ENCODE measurements around the gene FBXO4. TPM values are rescaled to one million over a fixed set of nuclear protein-coding genes. Genes with fewer than 3 reads are reported as not detected.
"Not testable (repeated sequence)": the region's sequence is repeated elsewhere in the genome, so short reads cannot be mapped to it uniquely, and the experiment has no call there.

Gene FBXO4
- total RNA-seq, 1 experiment from 2014 or later = 12.5 TPM

DNA sequence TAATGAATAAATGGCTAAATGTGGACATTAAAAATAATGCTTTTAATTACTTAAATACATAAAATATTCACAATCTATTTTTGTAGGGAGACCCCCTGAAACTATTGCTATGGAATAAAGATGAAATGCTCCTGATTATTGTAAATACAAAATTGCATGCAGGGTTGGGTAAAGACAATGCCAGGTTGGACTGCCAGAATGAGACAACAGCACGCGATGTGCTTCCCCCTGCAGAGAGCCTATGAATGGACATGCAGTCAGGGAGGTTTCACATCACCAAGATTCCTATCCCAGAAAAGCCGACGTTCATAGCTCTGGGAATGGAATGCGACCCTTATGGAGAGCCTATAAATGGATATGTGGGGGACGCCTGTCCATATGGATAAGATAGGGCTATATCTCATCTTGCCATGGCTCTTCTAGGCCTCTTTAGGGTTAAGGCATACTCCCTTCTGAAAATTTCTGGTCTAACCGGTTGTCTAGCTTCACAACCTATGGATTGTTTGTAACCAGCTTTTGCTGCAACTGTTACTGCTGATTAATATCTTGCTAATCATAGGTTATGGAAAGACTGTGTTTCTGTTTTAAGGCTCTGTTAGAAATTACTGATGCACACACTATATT lies 20.4 kb downstream of the FBXO4 start:
- DNase-seq (ENCODE audit: low read depth in 1 of 2, low spot score in 2 of 2); H3K4me1 ChIP-seq (replicated peaks); H3K9me3 ChIP-seq (replicated peaks); H3K27me3 ChIP-seq (replicated peaks); H3K27ac ChIP-seq; H3K4me3 ChIP-seq; H3K36me3 ChIP-seq: not testable (repeated sequence)

DNA sequence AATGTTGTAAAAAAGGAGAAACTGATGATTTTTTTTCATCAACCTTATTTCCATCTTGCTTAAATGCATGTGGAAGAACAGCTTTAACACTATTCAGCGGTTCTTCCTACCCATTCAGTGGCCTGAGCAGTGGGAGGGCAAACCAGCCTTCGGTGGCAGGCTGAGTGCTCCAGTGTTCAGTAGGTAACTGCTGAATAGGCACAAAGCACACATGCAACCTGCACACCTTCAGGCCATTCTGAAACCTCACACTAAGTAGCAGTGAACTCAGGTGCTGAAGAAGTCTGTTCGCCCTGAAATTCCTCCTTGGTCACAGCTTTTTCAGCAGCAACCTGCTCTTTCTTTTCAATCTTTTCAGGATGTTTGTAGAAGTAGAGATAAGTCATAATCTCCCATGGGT lies 26.1 kb downstream of the FBXO4 start:
- Histone ChIP-seq H3K4me3 (no peak overlapping the region), H3K9me3 (replicated peaks) (no peaks in the 10 kb centered on the region), H3K36me3 (no peaks in the 10 kb centered on the region), H3K27ac (no peak overlapping the region), H3K4me1 (replicated peaks) (no peaks in the 10 kb centered on the region), H3K27me3 (replicated peaks) (no peaks in the 10 kb centered on the region)
- DNase-seq (ENCODE audit: low read depth in 1 of 2, low spot score in 2 of 2) = no peak

DNA sequence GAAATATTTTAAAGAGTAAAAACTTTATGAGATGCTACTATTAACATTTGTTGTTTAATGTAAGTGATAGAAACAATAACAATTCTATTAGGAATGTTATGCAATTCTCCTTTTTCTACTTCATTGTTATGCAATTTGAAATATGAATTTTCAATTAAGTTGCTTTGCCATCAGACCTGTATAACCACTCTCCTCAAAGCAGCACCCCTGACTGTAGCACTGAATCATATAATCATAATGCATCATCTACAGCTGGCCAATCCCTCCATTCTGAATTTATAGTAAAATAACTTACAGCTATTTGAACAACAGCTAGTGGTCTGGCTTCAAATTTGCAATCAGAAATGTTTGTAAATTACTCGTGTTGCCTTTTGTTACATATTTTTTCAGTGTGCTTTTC lies 29.2 kb downstream of the FBXO4 start:
- Histone ChIP-seq H3K36me3 (no peaks in the 10 kb centered on the region), H3K4me3 (no peak overlapping the region), H3K9me3 (replicated peaks) (no peaks in the 10 kb centered on the region), H3K4me1 (replicated peaks) (no peaks in the 10 kb centered on the region), H3K27me3 (replicated peaks) (no peaks in the 10 kb centered on the region), H3K27ac (no peak overlapping the region)
- DNase-seq (ENCODE audit: low read depth in 1 of 2, low spot score in 2 of 2) = no peak

DNA sequence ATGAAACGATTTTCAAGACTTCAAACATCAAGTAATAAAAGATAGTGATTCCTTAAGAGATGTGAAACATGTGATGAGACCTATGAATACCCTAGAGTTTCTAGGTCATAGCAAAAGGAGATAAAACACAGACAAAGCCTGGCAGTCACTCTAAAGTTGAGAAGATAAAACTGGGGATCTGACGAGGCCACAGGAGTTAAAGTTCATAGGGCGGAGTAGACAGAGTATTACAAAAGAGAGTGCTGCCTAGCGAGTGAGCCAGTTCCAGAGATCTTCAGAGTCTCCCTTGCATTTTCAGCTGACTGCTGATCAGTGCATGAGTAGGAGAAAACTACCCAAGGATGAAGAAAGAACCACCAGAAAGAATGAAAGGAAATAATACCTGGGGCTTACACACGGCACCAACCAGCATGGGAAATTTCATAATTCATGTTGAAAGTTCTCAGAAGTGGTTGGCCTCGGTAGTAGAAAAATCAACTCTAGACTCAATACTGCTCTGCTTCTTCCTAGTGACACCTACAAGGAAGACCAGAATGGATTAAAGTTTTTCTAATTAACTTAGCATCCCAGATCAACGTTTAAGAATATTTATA lies 30.4 kb downstream of the FBXO4 start:
- no peak overlapping the region for H3K27ac ChIP-seq
- no peaks in the 10 kb centered on the region; the same call in 1 of the 2 replicates for H3K9me3 ChIP-seq (replicated peaks)
- H3K4me1 ChIP-seq (replicated peaks) = no peaks in the 10 kb centered on the region
- no peaks in the 10 kb centered on the region for H3K27me3 ChIP-seq (replicated peaks)
- H3K4me3 ChIP-seq = no peak overlapping the region
- no peak for DNase-seq (ENCODE audit: low read depth in 1 of 2, low spot score in 2 of 2)
- H3K36me3 ChIP-seq = no peaks in the 10 kb centered on the region

- Histone ChIP-seq H3K9me3 (replicated peaks) (peaks cover 3% of the 10 kb centered on the region; the same call in 1 of the 2 replicates), H3K27me3 (replicated peaks) (no peaks in the 10 kb centered on the region), H3K36me3 (no peaks in the 10 kb centered on the region), H3K27ac (no peak overlapping the region), H3K4me1 (replicated peaks) (no peaks in the 10 kb centered on the region), H3K4me3 (no peak overlapping the region)
- no peak for DNase-seq (ENCODE audit: low read depth in 1 of 2, low spot score in 2 of 2)
These were observed 31.9 kb downstream of the FBXO4 start for GRCh38 chr5:41956943-41957342.

DNA sequence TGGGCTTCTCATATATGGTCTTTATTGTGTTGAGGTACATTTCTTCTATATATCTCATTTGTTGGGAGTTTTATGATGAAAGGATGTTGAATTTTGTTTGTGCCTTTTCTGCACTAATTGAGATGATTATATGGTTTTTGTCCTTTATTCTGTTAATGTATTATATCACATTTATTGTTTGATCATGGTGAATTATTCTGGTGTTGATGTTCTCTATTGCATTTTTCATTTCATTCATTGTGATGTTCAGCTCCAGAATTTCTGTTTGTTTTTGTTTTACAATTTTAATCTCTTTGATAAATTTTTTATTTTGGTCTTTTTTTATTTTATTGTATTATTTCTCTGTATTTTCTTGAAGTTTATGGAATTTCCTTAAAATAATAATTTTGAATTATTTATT lies 35.4 kb downstream of the FBXO4 start:
- DNase-seq (ENCODE audit: low read depth in 1 of 2, low spot score in 2 of 2) = no peak
- Histone ChIP-seq H3K4me3 (no peak overlapping the region), H3K36me3 (no peaks in the 10 kb centered on the region), H3K4me1 (replicated peaks) (no peaks in the 10 kb centered on the region), H3K27me3 (replicated peaks) (no peaks in the 10 kb centered on the region), H3K27ac (no peak overlapping the region), H3K9me3 (replicated peaks) (peaks cover 3% of the 10 kb centered on the region; the same call in 1 of the 2 replicates)

DNA sequence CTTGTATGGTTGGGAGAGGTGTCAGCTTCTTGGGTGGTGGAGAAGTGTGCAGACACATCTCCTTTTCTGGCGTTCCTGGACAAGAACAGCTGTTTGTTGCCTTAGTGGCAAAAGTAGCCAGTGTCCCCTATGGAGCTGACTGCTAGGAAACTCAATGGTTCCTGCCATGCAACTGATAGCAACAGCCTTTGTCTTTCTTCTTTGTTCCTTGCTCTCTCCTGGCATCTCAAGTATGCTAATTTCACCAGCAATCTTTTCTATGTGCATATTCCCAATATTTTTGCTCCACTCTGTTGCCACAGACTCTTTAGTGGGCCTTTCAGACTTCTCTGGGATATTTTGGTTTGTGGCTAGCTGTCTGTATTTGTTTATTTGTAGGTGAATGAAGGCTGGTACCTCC lies 36.7 kb downstream of the FBXO4 start:
- Histone ChIP-seq H3K36me3 (no peaks in the 10 kb centered on the region), H3K27me3 (replicated peaks) (no peaks in the 10 kb centered on the region), H3K9me3 (replicated peaks) (peaks cover 3% of the 10 kb centered on the region; the same call in 1 of the 2 replicates), H3K27ac (no peak overlapping the region), H3K4me1 (replicated peaks) (no peaks in the 10 kb centered on the region), H3K4me3 (no peak overlapping the region)
- no peak for DNase-seq (ENCODE audit: low read depth in 1 of 2, low spot score in 2 of 2)

- H3K4me3 ChIP-seq = no peak overlapping the region
- H3K27me3 ChIP-seq (replicated peaks) = no peaks in the 10 kb centered on the region
- no peaks in the 10 kb centered on the region for H3K36me3 ChIP-seq
- no peak overlapping the region for H3K27ac ChIP-seq
- no peak for DNase-seq (ENCODE audit: low read depth in 1 of 2, low spot score in 2 of 2)
- no peaks in the 10 kb centered on the region for H3K4me1 ChIP-seq (replicated peaks)
- peaks cover 3% of the 10 kb centered on the region; the same call in 1 of the 2 replicates for H3K9me3 ChIP-seq (replicated peaks)
These were observed 37.4 kb downstream of the FBXO4 start for GRCh38 chr5:41962491-41962890.

DNA sequence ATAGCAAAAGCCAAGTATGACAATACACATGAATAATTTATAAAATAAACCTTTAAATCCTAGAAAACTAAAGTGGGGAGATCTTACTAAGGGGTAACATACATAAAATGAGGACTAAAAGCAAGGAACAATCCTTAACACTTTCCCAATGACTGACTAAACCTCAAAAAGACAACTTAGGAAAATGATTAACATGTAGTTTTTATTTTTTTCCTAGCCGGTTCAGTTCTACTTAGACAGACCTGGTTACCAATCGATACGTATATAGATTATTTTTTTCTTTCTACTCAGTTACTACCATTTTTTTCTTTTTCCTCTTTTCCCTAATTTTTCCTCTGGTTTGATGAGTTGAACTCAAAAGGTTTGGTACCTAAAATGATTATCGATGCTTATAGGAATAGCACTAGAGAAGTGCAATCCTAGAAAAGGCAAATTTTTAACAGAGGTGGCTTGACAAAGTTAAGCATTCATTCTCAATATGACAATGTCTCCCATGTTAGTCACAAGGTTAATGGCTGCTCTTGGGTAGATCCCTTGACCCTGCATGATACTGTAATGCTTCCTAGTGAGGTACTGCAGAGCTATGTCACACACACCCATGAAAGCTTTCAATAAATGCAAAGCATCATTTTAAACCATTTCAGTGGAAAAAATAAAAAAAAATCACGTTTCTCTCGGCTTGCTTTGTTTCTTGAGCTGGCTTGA lies 41.5 kb downstream of the FBXO4 start:
- H3K4me3 ChIP-seq = no peak overlapping the region
- no peaks in the 10 kb centered on the region for H3K9me3 ChIP-seq (replicated peaks)
- H3K27ac ChIP-seq = no peak overlapping the region
- no peak for DNase-seq (ENCODE audit: low read depth in 1 of 2, low spot score in 2 of 2)
- no peaks in the 10 kb centered on the region for H3K36me3 ChIP-seq
- no peaks in the 10 kb centered on the region for H3K27me3 ChIP-seq (replicated peaks)
- no peaks in the 10 kb centered on the region for H3K4me1 ChIP-seq (replicated peaks)

DNA sequence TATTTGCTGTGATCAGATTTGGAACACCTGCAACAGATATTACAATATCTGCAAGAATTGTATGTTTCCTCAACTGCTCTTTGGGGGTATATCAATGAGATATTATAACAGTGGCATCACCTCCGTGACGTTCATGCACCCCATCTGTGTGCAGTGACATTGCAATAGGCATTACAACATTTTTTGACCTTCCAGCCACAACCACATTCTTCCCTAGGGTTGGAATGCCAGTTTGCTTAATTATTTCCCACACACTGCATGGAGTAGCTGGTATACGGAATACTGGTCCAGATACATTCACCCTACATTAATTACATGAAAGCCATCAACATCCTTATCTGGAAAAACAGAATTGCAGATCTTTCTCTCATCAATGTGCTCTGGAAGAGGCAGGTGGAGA lies 42.3 kb downstream of the FBXO4 start:
- H3K9me3 ChIP-seq (replicated peaks) = no peaks in the 10 kb centered on the region
- DNase-seq (ENCODE audit: low read depth in 1 of 2, low spot score in 2 of 2) = no peak
- H3K4me3 ChIP-seq = no peak overlapping the region
- no peaks in the 10 kb centered on the region for H3K4me1 ChIP-seq (replicated peaks)
- no peaks in the 10 kb centered on the region for H3K27me3 ChIP-seq (replicated peaks)
- no peaks in the 10 kb centered on the region for H3K36me3 ChIP-seq
- no peak overlapping the region for H3K27ac ChIP-seq

- H3K36me3 ChIP-seq = no peaks in the 10 kb centered on the region
- no peaks in the 10 kb centered on the region for H3K27me3 ChIP-seq (replicated peaks)
- no peak for DNase-seq (ENCODE audit: low read depth in 1 of 2, low spot score in 2 of 2)
- H3K4me1 ChIP-seq (replicated peaks) = no peaks in the 10 kb centered on the region
- H3K4me3 ChIP-seq = no peak overlapping the region
- no peaks in the 10 kb centered on the region for H3K9me3 ChIP-seq (replicated peaks)
- no peak overlapping the region for H3K27ac ChIP-seq
These were observed 43.2 kb downstream of the FBXO4 start for GRCh38 chr5:41968153-41968723.

DNA sequence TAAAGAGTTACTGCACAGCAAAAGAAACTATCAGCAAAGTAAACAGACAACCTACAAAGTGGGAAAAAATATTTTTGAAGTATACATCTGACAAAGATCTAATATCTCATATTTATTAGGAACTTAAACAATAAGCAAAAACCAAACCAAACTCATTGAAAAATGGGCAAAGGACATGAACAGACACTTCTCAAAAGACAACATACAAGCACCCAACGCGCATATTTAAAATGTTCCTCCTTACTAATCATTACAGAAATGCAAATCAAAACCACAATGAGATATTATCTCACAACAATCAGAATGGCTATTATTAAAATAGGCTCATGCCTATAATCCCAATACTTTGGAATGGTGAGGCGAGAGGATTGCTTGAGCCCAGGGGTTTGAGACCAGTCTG lies 48.0 kb downstream of the FBXO4 start:
- Histone ChIP-seq H3K36me3 (no peaks in the 10 kb centered on the region), H3K27ac (no peak overlapping the region), H3K4me1 (replicated peaks) (no peaks in the 10 kb centered on the region), H3K27me3 (replicated peaks) (no peaks in the 10 kb centered on the region), H3K9me3 (replicated peaks) (no peaks in the 10 kb centered on the region), H3K4me3 (no peak overlapping the region)
- DNase-seq (ENCODE audit: low read depth in 1 of 2, low spot score in 2 of 2) = no peak

DNA sequence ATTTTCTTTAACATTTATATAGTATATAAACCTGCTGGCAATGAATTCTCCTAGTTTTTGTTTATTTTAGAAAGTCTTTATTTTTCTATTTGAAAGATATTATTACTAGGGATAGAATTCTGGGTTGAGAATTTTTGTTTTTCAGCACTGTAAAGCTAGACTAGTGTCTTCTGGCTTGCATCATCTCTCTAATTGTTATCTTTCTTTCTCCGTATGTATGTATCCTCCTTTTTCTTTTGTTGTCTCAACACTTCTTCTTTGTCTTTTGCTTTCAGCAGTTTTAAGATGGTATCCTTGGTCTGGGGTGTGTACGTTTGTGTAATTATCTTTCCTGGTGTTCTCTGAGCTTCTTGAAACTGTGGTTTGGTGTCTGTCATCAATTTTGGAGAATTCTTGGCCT lies 48.8 kb downstream of the FBXO4 start:
- no peaks in the 10 kb centered on the region for H3K4me1 ChIP-seq (replicated peaks)
- H3K36me3 ChIP-seq = no peaks in the 10 kb centered on the region
- no peaks in the 10 kb centered on the region for H3K9me3 ChIP-seq (replicated peaks)
- H3K4me3 ChIP-seq = no peak overlapping the region
- H3K27ac ChIP-seq = no peak overlapping the region
- no peak for DNase-seq (ENCODE audit: low read depth in 1 of 2, low spot score in 2 of 2)
- H3K27me3 ChIP-seq (replicated peaks) = no peaks in the 10 kb centered on the region

DNA sequence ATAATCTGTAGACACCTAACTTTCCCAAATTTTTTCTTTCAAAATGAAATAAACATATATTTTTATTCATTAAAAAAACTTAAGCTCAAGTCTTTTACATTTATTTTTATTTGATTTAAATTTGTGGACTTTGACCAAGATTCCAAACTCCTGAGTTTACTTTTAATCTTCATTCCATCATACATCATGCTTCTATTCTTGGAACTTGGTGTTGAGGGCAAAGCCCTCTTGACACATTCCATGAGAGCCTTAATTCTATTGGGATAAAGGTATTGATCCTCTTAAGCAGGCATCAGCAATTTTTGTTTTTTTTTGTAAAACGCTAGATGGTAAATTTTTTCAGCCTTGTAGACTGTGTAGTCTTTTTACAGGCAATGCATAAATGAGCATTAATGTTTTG lies 53.6 kb downstream of the FBXO4 start:
- no peak overlapping the region for H3K27ac ChIP-seq
- no peaks in the 10 kb centered on the region for H3K27me3 ChIP-seq (replicated peaks)
- no peak for DNase-seq (ENCODE audit: low read depth in 1 of 2, low spot score in 2 of 2)
- no peaks in the 10 kb centered on the region for H3K9me3 ChIP-seq (replicated peaks)
- H3K4me1 ChIP-seq (replicated peaks) = no peaks in the 10 kb centered on the region
- H3K4me3 ChIP-seq = no peak overlapping the region
- no peaks in the 10 kb centered on the region for H3K36me3 ChIP-seq
